GM13976 (cell line): ENCODE results near the gene HAT1.
A peak's percentile ranks its signal among the peaks of the same experiment; 100 is the strongest.
"Not testable (repeated sequence)": the region's sequence is repeated elsewhere in the genome, so short reads cannot be mapped to it uniquely, and the experiment has no call there.

Experiments used
- DNase-seq: peaks from one replicate; pipeline ENCODE4 v3.0.0; 2012; ENCODE audit warnings: low spot score
- in situ Hi-C: fragments of 300-500 bp; cut with MboI; formaldehyde crosslinking; loops from one replicate; pipeline ENCODE4 v1.12.0; 2022; ENCODE audit warnings: low sequenced_read_pairs, mixed read lengths, inconsistent platforms; ENCODE audit not compliant: unreplicated experiment
- TF ChIP-seq, protein P1 (sequence below): IDR thresholded peaks from 2 replicates; pipeline ENCODE4 v1.5.1; 2012; ENCODE audit warnings: borderline replicate concordance, mild to moderate bottlenecking; ENCODE audit not compliant: insufficient read depth; ENCODE audit errors: extremely low read depth, missing control alignments, control extremely low read depth

Gene HAT1

DNA sequence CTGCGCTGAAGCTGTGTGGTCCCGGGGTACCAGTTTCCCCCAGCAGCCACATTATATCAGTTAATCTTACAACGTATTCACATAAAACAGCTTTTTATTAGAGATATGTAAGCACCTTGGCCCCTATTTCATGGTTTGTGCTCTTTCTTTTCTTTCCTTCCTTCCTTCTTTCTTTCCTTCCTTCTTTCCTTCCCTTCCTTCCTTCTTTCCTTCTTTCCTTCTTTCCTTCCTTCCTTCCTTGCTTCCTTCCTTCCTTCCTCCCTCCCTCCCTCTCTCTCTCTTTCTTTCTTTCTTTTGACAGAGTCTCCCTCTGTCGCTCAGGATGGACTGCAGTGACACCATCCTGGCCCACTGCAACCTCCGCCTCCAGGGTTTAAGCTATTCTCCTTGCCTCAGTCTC, 73.8 kb downstream of the HAT1 start:
- no peak for DNase-seq
- TF ChIP-seq, protein P1, sequence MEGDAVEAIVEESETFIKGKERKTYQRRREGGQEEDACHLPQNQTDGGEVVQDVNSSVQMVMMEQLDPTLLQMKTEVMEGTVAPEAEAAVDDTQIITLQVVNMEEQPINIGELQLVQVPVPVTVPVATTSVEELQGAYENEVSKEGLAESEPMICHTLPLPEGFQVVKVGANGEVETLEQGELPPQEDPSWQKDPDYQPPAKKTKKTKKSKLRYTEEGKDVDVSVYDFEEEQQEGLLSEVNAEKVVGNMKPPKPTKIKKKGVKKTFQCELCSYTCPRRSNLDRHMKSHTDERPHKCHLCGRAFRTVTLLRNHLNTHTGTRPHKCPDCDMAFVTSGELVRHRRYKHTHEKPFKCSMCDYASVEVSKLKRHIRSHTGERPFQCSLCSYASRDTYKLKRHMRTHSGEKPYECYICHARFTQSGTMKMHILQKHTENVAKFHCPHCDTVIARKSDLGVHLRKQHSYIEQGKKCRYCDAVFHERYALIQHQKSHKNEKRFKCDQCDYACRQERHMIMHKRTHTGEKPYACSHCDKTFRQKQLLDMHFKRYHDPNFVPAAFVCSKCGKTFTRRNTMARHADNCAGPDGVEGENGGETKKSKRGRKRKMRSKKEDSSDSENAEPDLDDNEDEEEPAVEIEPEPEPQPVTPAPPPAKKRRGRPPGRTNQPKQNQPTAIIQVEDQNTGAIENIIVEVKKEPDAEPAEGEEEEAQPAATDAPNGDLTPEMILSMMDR, result no peak
- in situ Hi-C loops, result no loop called here

DNA sequence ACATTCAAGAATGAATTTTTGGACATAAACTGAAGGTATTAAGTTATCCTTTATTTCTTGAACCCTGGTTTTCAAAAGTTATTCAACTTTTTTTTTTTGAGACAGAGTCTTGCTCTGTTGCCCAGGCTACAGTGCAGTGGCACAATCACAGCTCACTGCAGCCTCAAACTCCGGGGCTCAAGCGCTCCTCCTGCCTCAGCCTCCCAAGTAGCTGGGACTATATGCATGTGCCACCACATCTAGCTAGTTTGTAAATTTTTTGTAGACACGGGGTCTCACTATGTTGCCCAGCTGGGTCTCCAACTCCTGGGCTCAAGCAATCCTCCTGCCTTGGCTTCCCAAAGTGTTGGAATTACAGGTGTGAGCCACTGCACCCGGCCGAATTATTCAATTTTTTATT, 74.8 kb downstream of the HAT1 start:
- DNase-seq, in situ Hi-C loops: not testable (repeated sequence)

DNA sequence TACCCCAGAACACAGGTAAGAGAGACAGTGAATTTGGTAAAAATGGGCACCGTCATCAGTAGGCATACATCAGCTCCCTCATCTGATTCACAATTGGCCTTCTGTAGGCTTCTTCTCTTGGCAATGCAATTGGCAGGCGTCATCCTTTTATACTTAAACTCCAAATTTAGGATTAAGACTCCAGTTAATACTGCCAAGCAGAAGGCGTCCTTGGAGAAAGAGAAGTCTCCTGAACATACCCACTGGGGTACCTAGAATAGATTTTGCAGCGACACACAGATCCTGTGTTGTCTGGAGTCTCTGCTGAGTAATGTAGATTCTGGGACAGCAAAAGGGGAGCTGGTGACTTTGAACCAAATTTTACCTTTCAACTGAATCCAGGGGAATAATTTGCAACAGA, 76.9 kb downstream of the HAT1 start:
- in situ Hi-C loops, result no loop called here
- DNase-seq, result no peak
- TF ChIP-seq, protein P1, result no peak

DNA sequence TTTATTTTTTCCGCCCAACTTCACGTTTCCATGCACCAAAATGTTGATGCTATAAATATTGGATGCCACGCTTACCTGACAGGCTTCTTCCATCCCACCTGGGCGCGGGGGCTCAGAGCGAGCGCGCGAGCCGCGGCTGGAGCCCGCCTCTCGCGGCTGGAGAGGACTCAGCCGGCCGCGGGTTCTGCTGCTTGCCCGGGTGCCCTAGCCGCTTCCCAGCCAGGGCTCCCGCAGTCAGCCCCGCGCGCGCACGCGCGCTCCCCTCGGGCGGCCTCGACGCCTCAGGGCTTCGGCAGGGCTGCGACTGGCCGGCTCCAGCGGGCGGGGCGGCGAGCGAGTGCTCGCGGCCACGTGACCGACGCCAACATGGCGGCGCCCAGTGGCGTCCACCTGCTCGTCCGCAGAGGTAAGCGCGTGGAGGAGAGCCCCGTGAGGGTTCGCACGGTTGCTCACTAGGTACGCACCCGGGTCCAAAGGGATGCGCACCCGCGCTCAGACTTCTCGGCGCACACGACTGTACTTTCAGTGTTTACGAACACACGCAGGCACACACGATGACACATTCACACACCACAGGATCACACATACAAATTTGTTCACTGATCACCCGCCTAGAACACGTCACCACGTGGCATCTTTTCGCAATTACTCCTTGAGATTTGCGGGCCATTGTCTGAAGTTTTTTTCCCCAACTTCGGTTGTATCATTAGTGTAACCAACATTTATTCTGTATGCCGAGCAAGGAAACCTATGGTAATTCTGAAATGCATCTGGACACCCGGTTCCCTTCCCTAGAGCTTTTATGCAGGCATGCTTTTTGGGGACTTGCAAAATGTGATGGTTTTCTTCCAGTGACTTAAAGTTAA, 77.6 kb downstream of the HAT1 start, which contains the start of gene METAP1D:
TSS of gene METAP1D (plus strand) at position 350 of the 866 bp plus-strand sequence. CDS start at position 367, 17 bp downstream.
- DNase-seq, result peak; percentile 98
- in situ Hi-C loops, result no loop called here
- TF ChIP-seq, protein P1, result no peak

DNA sequence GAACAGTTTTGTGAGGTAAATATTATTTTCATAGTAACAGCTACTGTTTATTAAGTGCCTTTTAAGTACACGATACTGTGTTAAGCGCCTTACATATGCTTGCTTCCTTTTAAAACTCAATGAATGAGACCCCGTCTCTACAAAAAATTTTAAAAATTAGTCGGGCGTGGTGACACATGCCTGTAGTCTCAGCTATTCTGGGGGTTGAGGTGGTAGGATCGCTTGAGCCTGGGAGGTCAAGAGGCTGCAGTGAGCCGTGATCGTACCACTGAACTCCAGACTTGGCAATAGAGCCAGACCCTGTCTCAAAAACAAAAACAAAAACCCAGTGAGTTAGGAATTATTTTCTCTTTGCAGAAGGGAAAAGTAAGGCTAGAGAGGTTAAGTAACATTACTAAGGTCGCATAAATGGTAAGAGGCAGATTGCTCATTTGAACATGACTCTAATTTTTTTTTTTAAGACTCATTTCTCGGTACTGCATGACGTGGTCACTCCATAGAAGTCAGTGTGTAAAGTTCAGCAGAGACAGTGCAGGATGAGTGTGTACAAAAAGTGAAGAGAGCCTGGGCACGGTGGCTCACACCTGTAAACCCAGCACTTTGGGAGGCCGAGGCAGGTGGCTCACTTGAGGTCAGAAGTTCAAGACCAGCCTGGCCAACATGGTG, 78.6 kb downstream of the HAT1 start:
- TF ChIP-seq, protein P1, result no peak
- in situ Hi-C loops, result no loop called here

DNA sequence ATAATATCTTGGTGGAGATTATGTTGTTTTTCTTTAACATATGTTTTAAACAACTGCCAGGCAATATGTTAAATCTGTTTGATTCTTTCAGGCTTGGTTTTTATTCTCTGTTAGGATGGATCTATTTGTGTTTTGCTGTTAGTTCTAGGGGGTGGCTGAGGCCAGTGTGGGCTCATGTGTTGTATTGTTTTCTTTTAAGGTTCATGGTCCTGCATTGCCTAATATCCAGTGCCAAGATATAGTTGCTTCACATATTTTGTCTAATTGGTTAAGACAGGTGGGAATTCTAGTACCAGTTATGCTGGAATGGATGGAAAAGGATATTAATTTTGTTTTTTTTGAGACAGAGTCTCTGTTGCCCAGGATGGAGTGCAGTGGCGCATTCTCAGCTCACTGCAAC, 85.1 kb downstream of the HAT1 start:
- TF ChIP-seq, protein P1, result no peak
- no peak for DNase-seq
- in situ Hi-C loops, result no loop called here

More for the DNA sequence above, 78.6 kb downstream of the HAT1 start:
- no peak for DNase-seq

DNA sequence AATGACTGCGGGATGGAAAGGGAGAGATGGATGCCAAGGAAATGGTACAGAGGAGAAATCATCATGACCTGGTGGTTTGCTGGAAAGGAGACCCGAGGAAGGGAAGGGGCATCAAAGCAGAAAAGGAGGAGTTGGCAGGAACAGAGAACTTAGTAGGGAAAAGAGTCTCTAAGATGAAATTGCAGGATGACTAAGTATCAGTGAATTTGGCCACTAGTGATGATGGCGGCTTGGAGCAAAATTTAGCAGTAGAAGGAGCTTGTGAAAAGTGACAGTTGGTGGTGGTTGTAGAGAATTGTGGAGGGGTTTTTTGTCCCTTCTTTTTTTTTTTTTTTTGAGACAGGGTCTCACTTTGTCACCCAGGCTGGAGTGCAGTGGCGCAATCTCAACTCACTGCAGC, 87.6 kb downstream of the HAT1 start:
- no peak for DNase-seq
- TF ChIP-seq, protein P1, result no peak
- in situ Hi-C loops, result no loop called here
